DMS 273 (cell line): ENCODE data around the gene TFR2.

Experiments
- DNase-seq: peaks from one replicate; lab custom pipeline; 2025; ENCODE audit not compliant: unreplicated experiment; lab: John Stamatoyannopoulos, UW

Gene TFR2

GRCh38 chr7:100588438-100588837, 52.9 kb downstream of the TFR2 start:
- DNase-seq, result peak; percentile 50

GRCh38 chr7:100586266-100587025, 54.9 kb downstream of the TFR2 start, which contains the start of gene FBXO24:
Gene FBXO24 (plus strand): TSS chr7:100586328. CDS start chr7:100586626, 298 bp downstream.
- peak; percentile 100 for DNase-seq

DNA sequence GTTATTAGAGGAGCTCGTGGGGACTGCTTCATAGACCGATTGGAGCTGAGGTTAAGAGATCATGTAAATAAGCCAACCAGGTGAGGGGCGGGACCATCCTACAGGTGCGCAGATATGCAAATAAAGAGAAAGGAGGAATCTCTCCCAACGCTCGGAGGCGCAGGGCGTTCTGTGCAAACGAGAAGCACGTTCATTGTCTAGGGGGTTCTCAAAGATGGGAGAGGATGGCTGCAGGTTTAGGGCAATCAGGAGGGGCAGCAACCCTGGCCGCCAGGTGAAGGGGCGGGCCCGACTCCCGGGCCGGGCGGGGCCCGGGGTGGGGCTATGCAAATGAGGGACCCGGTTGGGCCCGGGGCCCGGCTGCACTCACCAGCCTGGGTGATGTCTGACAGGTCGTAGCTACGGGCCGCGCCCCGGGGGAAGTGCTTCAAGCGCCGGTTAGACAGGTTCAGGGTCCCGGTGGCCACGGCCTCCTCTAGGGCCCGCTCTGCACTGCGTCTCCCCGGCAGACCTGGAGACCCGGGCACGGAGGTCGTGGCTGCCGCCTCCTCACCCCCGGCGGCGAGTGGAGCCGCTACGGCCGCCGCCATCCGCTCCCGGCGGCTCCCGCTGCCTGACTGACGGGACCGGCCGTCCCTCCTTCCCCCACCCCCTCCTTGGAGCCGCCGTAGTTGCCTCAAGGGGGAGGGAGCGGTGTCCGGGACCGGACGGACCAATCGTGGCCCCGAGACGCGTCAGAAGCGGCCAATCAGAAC, 55.7 kb downstream of the TFR2 start, which contains the start of gene LRCH4:
LRCH4 (minus strand) TSS at position 619 of the 755 bp plus-strand sequence; CDS start at position 590, 29 bp downstream.
- DNase-seq, result peak; percentile 83

GRCh38 chr7:100584683-100585510, 56.5 kb downstream of the TFR2 start:
- peak; percentile 70 for DNase-seq

GRCh38 chr7:100584054-100584682, 57.2 kb downstream of the TFR2 start:
- DNase-seq, result peak; percentile 52

DNA sequence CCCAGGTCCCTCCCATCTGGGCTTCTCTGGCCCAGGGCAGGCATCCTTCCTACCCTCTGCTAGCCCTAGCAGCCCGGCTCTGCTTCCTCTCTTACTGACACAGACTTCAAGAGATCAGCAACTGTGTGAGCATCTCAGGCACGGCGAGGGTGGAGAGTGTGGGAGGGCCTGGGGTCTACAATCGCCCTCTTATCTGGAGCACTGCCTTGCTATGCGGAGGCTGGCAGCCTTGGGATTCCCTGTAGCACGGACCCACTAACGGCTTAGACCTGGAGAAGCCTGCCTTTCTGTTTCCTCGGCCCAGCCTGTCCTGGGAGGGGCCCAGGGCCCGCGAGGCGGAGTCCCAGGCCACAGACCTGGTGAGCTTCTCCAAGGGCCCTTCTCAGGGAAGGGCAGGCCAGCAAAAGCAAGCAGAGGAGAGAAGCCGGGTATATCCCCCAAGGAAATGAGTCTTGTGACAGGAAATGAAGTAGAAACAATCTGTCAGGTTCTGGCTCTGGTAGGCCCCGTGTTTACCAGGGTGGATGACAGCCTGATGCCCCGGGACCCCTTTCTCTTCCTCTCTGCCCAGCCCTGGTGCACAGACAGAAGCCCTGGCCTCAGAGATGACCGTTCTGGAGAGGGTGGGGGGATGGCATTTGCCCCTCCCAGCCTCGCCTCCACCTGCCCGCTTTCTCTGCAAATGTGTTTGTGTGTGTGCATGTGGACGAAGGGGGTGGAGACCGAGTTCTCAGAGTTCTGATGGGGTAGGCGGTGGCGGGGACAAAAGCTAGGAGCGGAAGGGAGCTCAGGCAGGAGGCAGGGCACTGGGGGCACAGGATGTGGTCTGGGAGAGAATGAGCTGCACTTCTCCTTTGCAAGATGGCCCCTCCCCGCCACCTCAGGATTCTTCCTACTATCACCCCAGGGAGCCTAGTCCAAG, 58.0 kb downstream of the TFR2 start:
- no peak for DNase-seq

DNA sequence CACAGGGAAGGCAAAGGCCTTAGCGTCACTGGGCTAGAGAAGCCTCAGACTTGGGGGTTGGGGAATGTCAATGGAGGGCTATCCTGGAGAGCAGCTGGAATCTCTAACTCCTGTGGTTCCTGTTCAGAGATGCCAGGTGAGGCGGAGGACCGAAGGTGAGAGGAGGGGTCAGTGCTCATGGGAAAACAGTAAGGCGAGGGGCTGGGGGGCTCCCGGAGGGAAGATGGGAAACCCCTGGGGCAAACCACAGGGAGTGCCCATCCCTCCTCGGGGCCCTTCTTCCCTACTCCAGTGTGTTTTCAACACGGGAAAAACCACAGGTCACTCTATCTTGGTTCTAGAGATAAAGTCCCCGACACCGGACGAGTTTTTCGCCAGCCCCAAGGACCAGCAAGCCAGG, 58.7 kb downstream of the TFR2 start:
- DNase-seq, result no peak

DNA sequence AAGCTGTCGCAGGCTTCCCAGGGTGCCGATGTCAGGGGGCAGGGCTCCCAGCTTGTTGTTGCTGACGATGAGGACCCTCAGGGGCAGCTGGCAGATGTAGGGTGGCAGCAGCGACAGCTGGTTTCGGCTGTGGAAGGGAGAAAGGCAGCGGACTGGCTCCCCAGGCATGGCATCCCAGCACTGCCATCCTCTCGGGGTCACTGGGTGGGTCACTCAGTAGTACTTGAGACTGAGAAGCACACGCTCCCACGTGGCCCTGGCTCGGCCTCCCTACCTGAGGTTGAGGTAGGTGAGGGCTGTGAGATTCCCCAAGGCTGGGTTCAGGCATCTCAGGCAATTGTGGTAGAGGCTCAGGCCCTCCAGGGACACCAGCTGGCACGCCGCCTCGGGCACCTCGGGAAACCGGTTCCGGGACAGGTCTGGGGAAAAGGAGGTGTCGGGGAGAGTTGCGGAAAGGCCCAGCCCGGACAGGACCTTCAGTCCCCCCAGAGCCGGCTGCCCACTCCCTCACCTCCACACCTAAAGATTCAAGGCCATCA, 59.2 kb downstream of the TFR2 start:
- no peak for DNase-seq

DNA sequence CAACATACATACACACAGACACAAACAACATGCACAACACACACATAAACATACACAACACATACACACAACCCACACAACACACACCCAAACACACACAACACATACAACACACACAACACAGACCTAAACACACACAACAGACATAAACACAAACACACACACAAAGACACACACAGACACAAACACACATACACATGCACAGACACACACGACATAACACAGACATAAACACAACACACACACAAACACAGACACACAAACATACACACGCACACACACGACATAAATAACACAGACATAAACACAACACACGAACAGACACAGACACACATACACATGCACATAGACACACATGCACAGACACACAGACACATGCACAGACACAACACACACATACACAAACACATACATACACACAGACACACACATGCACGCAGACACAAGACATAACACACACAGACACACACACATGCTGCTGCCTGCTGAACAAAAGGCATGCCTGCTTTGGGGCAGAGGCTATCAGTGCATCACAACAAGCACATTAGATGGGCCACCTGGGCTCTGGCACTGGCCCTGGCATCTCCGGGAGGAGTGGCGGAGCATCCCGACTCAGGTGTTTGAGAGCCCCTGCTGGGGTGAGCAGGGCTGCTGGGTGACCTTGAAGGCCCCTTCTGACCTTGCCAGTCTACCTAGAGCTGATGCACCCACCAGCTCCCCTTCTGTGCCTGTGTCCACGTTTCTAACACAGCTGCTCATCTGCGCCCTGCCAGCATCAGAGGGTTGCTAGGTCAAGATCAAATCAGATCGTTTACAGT, 60.7 kb downstream of the TFR2 start:
- DNase-seq, result no peak

DNA sequence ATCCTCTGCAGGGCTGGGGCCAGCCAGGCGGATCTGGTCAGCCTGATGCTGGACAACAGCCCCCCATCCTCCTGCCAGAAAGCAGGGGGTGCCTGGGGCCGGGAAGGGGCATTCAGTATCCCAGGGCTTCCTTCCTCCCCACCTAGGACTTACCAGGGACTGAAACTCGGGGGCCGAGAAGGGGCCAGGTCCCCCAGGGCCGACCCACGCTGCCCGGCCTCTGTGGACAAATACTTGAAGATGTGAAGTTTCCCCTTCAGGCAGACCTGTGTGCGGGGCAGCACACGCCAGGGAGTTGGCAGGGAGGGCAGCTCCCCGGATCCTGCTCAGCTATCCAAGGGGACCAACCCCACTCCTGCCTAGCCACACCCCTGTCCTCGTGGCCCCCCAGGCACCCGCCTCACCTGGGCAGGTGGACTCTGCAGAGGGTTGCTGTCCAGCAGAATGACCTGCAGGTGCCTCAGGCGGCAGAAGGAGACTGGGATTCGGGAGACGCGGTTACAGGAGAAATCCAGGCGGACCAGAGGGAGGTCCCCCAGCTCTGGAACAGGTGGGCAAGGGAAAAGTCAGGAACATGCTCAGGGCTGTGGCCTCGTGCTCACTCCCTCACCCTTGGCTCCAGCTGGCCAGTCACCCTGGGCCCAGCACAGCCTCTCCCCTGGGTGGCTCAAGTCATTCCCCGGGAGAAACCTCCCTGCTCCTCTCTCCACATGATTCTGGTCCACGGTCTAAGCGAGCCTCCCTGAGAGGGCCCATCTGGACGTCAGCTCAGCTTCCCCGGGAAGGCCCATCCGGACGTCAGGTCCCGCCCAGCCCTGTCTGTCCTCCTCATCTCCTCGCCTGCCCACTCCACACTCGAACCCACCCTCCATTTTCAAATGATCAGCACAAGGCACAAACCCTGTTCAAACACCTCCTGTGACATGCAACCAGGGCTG, 62.8 kb downstream of the TFR2 start:
- DNase-seq, result no peak

DNA sequence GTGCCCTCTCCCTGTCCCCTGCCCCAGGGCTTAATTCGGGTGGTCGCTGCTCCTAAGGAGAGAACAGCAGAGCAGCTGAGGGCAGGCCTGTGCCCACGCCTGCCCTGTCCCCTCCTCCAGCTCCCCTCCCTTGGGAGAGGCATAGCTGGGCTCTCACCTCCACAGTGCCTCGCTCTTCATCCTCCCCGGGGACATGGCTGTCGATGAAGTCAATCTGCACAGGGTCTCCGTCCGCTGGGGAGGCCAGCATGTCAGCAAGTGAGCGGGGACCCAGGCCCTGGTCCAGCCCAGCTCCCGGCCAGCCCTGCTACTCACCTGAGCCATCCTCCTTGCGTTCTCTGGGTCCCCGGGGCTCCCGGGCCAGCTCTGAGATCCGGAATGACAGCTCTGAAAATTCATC, 63.8 kb downstream of the TFR2 start:
- no peak for DNase-seq

GRCh38 chr7:100577103-100577502, 64.2 kb downstream of the TFR2 start:
- DNase-seq, result no peak

DNA sequence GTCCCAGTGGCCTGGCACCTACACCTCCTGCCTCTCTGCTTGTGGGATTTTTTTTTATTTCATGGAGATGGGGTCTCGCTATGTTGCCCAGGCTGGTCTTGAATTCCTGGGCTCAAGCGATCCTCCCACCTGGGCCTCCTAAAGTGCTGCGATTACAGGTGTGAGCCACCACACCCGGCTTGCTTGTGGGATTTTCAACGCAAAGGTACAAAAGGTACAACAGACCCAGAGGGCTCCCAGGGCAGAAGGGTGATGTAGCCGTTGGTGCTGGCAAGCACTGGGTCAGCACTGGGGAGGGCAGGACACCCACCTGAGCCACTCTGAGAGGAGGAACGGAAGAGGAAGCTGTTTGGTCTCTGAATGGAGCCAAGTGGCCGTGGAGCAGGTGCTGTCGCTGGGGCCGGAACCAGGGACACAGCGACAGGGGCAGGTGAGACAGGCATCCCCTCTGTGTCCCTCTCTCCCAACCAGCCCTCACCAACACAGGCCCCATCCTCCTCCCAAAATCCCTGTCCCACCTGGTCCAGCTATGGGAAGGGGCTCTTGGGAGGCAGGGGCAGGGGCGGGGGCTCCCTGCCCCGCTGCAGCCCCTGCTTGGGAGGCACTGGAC, 64.9 kb downstream of the TFR2 start:
- DNase-seq, result no peak

DNA sequence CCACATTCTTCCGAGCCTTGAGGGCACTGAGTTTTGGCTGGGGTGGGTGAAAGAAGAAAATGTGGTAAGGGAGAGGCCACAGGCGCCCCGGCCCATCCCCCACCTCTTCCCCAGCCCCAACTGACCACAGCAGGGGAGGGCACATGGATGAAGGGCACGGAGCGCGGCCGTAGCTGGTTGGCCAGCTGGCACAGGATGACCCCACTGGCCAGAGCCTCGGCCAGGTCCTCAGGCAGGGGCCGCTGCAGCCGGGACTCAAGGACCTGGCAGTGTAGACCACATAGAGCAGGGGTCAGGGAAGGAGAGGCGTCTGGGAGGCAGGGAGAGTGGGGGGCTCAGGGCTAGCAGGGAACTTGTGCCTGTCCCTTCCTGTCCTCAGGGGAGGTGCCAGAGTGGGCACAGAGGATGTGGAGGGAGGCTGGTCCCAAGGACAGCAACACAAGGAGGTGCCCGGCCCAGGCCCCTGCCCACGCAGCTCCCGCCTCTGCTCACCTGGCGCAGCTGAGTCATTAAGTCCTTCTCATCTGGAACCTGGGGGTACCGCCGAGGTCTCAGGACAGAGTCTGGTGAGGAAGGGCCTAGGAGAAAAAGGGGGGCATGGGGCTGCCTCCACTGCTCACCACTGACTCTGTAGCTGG, 65.5 kb downstream of the TFR2 start:
- no peak for DNase-seq

- DNase-seq, result no peak
Observed at GRCh38 chr7:100575206-100575631, 66.1 kb downstream of the TFR2 start.

DNA sequence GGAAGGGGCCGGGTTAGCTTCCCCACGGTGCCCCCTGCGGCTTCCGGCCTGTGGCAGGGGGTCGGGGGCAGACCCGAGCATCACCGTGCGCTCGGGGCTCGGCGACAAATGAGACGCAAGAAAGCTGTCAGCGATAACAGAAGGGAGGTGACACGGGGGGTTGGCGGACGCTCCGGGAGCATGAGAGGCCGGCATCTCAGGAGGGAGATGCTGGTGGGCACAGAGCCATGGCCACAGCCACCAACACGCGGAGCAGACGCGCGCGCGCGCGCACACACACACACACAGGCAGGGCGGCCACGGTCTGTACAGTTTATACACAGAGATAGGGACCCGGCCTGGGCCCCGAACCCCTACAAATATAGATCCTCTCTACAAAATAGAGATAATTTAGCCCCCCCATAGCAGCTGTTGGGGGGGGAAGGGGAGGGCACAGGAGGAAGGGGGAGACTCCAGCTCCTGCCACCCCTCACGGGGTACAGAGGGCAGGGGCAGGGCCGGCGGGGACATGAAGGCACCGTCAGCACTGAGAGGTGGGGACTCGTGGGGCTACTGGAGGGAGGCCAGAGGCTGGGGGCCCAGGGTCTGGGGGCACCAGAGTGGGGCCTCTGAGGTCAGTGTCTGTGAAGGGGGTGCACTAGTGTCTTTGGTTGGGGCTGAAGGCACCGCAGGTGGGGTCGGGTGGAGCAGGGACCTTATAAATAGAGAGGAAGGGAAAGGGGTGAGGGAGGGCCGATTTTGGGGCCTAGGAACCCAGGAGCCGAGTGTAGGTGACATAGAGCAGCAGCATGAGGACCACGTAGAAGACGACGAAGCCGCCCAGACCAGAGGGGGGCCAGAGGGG, 66.8 kb downstream of the TFR2 start:
- no peak for DNase-seq
